HL-60 (cell line): Measurements from ENCODE around the gene CPT1B.
"Not testable (repeated sequence)": the region's sequence is repeated elsewhere in the genome, so short reads cannot be mapped to it uniquely, and the experiment has no call there.

ENCODE experiments used
- DNase-seq, 2 experiments: peaks; one replicate each; pipeline ENCODE4 v3.0.0-alpha.2; 2010 to 2020; ENCODE audit warnings: low read depth in 1 of 2, low spot score in 1 of 2
- H3K27ac ChIP-seq: fragments of 250-450 bp; sonication (Bioruptor Pico); replicated peaks from 2 replicates; pipeline ENCODE4 v1.5.1; 2020; ENCODE audit warnings: mild to moderate bottlenecking, moderate library complexity
- H3K27me3 ChIP-seq: fragments of 250-450 bp; sonication (Bioruptor Pico); 2 replicates; pipeline ENCODE4 v1.5.1; 2021; ENCODE audit warnings: mild to moderate bottlenecking, moderate library complexity; ENCODE audit not compliant: insufficient read depth, poor library complexity, severe bottlenecking
- H3K4me3 ChIP-seq: replicated peaks from 2 replicates; pipeline ENCODE4 v1.5.1; 2011; ENCODE audit warnings: mild to moderate bottlenecking, control low read depth, low read length; ENCODE audit not compliant: insufficient read depth
- GABPA ChIP-seq: IDR thresholded peaks from 2 replicates; pipeline ENCODE4 v1.6.1; 2012; ENCODE audit warnings: low read depth
- POLR2AphosphoS5 ChIP-seq: IDR thresholded peaks from 2 replicates; pipeline ENCODE4 v1.6.1; 2012; ENCODE audit warnings: low read depth
- SPI1 ChIP-seq: IDR thresholded peaks from 2 replicates; pipeline ENCODE4 v1.6.1; 2012; ENCODE audit warnings: low read depth, mild to moderate bottlenecking, borderline replicate concordance
- TF ChIP-seq, protein P1 (sequence below): IDR thresholded peaks from 2 replicates; pipeline ENCODE4 v1.6.1; 2012; ENCODE audit warnings: low read depth; ENCODE audit not compliant: insufficient replicate concordance
- TF ChIP-seq, protein P2 (sequence below): IDR thresholded peaks from one replicate; pipeline ENCODE4 v1.5.1; 2011; ENCODE audit warnings: low read length, control low read depth, inconsistent platforms; ENCODE audit not compliant: insufficient read depth

The CPT1B gene

DNA sequence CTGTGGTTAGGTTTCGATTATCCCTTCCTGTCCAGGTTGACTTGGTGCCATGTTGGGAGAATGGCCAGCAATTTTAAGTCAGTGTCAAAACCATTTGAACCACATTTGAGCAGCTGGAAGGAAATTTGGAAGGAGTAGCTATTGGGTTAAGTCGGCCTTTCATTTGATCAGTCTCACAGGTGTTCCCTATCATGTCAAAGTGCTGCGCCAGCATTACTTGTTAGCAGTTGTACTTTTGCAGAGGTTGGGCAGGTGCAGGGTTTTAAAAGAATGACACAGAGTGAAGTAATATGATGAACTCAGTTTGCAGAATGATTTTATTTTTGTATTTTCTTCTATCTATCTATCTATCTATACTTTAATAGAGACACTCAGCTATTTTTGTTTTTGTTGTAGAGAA is 42.0 kb downstream of the CPT1B start:
- no peak for TF ChIP-seq SPI1
- TF ChIP-seq, protein P1, sequence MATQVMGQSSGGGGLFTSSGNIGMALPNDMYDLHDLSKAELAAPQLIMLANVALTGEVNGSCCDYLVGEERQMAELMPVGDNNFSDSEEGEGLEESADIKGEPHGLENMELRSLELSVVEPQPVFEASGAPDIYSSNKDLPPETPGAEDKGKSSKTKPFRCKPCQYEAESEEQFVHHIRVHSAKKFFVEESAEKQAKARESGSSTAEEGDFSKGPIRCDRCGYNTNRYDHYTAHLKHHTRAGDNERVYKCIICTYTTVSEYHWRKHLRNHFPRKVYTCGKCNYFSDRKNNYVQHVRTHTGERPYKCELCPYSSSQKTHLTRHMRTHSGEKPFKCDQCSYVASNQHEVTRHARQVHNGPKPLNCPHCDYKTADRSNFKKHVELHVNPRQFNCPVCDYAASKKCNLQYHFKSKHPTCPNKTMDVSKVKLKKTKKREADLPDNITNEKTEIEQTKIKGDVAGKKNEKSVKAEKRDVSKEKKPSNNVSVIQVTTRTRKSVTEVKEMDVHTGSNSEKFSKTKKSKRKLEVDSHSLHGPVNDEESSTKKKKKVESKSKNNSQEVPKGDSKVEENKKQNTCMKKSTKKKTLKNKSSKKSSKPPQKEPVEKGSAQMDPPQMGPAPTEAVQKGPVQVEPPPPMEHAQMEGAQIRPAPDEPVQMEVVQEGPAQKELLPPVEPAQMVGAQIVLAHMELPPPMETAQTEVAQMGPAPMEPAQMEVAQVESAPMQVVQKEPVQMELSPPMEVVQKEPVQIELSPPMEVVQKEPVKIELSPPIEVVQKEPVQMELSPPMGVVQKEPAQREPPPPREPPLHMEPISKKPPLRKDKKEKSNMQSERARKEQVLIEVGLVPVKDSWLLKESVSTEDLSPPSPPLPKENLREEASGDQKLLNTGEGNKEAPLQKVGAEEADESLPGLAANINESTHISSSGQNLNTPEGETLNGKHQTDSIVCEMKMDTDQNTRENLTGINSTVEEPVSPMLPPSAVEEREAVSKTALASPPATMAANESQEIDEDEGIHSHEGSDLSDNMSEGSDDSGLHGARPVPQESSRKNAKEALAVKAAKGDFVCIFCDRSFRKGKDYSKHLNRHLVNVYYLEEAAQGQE, result no peak
- TF ChIP-seq GABPA, result no peak
- TF ChIP-seq POLR2AphosphoS5, result no peak
- TF ChIP-seq, protein P2, sequence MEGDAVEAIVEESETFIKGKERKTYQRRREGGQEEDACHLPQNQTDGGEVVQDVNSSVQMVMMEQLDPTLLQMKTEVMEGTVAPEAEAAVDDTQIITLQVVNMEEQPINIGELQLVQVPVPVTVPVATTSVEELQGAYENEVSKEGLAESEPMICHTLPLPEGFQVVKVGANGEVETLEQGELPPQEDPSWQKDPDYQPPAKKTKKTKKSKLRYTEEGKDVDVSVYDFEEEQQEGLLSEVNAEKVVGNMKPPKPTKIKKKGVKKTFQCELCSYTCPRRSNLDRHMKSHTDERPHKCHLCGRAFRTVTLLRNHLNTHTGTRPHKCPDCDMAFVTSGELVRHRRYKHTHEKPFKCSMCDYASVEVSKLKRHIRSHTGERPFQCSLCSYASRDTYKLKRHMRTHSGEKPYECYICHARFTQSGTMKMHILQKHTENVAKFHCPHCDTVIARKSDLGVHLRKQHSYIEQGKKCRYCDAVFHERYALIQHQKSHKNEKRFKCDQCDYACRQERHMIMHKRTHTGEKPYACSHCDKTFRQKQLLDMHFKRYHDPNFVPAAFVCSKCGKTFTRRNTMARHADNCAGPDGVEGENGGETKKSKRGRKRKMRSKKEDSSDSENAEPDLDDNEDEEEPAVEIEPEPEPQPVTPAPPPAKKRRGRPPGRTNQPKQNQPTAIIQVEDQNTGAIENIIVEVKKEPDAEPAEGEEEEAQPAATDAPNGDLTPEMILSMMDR, result no peak
- Histone ChIP-seq H3K27me3 (no peaks in the 10 kb centered on the region), H3K27ac (no peak overlapping the region), H3K4me3 (no peak overlapping the region)
- DNase-seq, result no peak

DNA sequence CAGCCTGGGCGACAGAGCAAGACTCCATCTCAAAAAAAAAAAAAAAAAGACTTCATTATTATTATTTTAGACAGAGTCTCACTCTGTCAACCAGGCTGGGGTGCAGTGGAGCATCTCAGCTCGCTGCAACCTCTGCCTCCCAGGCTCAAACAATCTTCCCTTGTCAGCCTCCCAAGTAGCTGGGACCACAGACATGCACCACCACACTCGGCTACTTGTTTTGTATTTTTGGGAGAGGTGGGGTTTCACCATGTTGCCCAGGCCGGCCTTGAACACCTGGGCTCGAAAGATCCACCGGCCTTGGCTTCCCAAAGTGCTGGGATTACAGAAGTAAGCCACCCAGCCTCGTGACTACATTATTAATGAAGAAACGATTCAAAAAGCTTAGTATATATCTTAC is 43.1 kb downstream of the CPT1B start:
- TF ChIP-seq, protein P2, result no peak
- TF ChIP-seq SPI1, result no peak
- TF ChIP-seq POLR2AphosphoS5, result no peak
- no peak for TF ChIP-seq GABPA
- TF ChIP-seq, protein P1, result no peak
- no peak for DNase-seq
- Histone ChIP-seq H3K4me3 (no peak overlapping the region), H3K27ac (peak overlapping the region; percentile 99), H3K27me3 (no peaks in the 10 kb centered on the region)

DNA sequence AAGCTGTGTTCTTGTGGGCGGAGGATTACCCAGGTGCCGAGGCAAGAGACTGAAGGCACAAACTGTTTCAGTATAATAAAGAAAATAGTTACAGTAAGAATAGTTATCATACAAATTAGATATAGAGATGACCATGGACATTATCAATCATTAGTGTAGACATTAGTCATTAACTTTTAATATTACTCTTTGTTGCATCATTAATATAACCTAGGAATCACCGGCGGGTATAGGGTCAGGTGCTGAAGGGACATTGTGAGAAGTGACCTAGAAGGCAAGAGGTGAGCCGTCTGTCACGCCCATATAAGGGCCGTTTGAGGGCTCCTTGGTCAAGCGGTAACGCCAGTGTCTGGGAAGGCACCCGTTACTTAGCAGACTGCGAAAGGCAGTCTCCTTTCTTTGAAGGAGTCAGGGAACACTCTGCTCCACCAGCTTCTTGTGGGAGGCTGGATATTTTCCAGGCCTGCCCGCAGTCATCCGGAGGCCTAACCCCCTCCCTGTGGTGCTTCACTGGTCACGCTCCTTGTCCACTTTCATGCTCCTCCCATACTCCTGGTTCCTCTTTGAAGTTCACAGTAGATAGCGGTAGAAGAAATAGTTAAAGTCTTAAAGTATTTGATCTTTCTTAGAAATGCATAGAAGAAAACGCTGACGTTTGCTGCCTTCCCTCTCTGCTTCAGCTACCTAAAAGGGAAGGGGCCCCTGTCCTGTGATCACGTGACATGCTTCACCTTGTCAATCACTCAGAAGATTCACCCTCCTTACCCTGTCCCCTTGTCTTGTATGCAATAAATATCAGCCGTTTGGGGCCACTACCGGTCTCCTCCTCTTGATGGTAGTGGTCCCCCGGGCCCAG is 44.1 kb downstream of the CPT1B start:
- not testable (repeated sequence) for H3K4me3 ChIP-seq, H3K27me3 ChIP-seq
- peak; percentile 70 to 78 for DNase-seq
- H3K27ac ChIP-seq, result peak overlapping the region; percentile 99
- TF ChIP-seq SPI1, result peak; percentile 11; the same call in 1 of the 2 replicates

DNA sequence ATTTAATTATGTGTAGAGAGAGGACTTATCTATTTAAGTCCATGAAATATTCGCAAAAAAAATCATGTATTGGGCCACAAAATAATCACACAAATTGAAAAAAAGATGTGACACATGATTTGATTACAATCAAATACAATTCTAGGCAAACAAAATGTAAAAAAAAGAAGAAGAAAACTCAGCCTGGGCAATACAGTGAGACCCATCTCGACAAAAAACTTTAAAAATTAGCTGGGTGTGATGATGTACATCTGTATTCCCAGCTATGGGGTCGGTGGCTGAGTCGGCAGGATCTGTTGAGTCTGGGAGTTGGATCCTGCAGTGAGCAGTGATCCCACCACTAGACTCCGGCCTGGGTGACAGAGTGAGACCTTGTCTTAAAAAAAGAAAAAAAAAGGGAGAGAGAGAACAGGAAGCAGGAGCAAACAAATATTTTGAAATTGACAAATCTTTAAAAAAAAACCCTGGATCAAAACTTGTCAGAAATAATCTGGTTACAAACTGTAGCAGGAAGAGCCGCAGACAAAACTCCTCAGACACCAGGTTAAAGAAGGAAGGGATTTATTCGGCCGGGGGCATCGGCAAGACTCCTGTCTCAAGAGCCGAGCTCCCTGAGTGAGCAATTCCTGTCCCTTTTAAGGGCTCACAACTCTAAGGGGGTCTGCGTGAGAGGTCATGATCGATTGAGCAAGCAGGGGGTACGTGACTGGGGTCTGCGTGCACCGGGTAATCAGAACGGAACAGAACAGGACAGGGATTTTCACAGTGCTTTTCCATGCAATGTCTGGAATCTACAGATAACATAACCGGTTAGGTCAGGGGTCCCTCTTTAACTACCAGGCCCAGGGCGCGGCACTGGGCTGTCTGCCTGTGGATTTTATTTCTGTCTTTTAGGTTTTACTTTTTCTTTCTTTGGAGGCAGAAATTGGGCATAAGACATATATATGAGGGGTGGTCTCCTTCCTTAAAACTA is 45.1 kb downstream of the CPT1B start:
- H3K4me3 ChIP-seq, result no peak overlapping the region
- TF ChIP-seq, protein P1, result no peak
- TF ChIP-seq, protein P2, result no peak
- TF ChIP-seq POLR2AphosphoS5, result no peak
- TF ChIP-seq SPI1, result no peak
- no peak for TF ChIP-seq GABPA
- peak overlapping the region; percentile 99 for H3K27ac ChIP-seq
- DNase-seq, result no peak
- no peaks in the 10 kb centered on the region for H3K27me3 ChIP-seq
